ENCODE data around the gene ABCC10.
"Not testable (repeated sequence)": the region's sequence is repeated elsewhere in the genome, so short reads cannot be mapped to it uniquely, and the experiment has no call there.

ABCC10 gene

GRCh38 chr6:43407296-43407695 lies 20.0 kb upstream of the ABCC10 start:
- in situ Hi-C loops (cut with MboI; ENCODE audit: low sequenced_read_pairs): no loop called here

- in situ Hi-C loops (cut with MboI; ENCODE audit: low sequenced_read_pairs): no loop called here
These were observed 19.1 kb upstream of the ABCC10 start for GRCh38 chr6:43408259-43408658.

GRCh38 chr6:43410776-43411175 lies 16.6 kb upstream of the ABCC10 start:
- in situ Hi-C loops (cut with MboI; ENCODE audit: low sequenced_read_pairs): not testable (repeated sequence)

- in situ Hi-C loops (cut with MboI; ENCODE audit: low sequenced_read_pairs): no loop called here
These were observed 14.8 kb upstream of the ABCC10 start for GRCh38 chr6:43412541-43412940.

GRCh38 chr6:43413002-43413401 lies 14.3 kb upstream of the ABCC10 start:
- in situ Hi-C loops (cut with MboI; ENCODE audit: low sequenced_read_pairs): no loop called here

- in situ Hi-C loops (cut with MboI; ENCODE audit: low sequenced_read_pairs): not testable (repeated sequence)
These were observed 12.1 kb upstream of the ABCC10 start for GRCh38 chr6:43415275-43415674.

GRCh38 chr6:43416935-43417334 lies 10.4 kb upstream of the ABCC10 start:
- in situ Hi-C loops (cut with MboI; ENCODE audit: low sequenced_read_pairs): no loop called here

- in situ Hi-C loops (cut with MboI; ENCODE audit: low sequenced_read_pairs): no loop called here
These were observed 7.2 kb upstream of the ABCC10 start for GRCh38 chr6:43420012-43420709.

- in situ Hi-C loops (cut with MboI; ENCODE audit: low sequenced_read_pairs): no loop called here
These were observed 5.5 kb upstream of the ABCC10 start for GRCh38 chr6:43421831-43422230.

GRCh38 chr6:43425083-43425482 lies 2.3 kb upstream of the ABCC10 start:
- in situ Hi-C loops (cut with MboI; ENCODE audit: low sequenced_read_pairs): not testable (repeated sequence)

- in situ Hi-C loops (cut with MboI; ENCODE audit: low sequenced_read_pairs): no loop called here
These were observed 374 bp upstream of the ABCC10 start for GRCh38 chr6:43426928-43427405.

- in situ Hi-C loops (cut with MboI; ENCODE audit: low sequenced_read_pairs): no loop called here
These were observed 800 bp downstream of the ABCC10 start for GRCh38 chr6:43428112-43428570.

GRCh38 chr6:43428874-43429273 lies 1.5 kb downstream of the ABCC10 start:
- in situ Hi-C loops (cut with MboI; ENCODE audit: low sequenced_read_pairs): no loop called here

- in situ Hi-C loops (cut with MboI; ENCODE audit: low sequenced_read_pairs): no loop called here
These were observed 4.9 kb downstream of the ABCC10 start for GRCh38 chr6:43432009-43432945.

- in situ Hi-C loops (cut with MboI; ENCODE audit: low sequenced_read_pairs): no loop called here
These were observed 5.8 kb downstream of the ABCC10 start for GRCh38 chr6:43433148-43433547.

- in situ Hi-C loops (cut with MboI; ENCODE audit: low sequenced_read_pairs): no loop called here
These were observed 6.9 kb downstream of the ABCC10 start for GRCh38 chr6:43434001-43434840.

- in situ Hi-C loops (cut with MboI; ENCODE audit: low sequenced_read_pairs): no loop called here
These were observed 7.6 kb downstream of the ABCC10 start for GRCh38 chr6:43434943-43435342.

GRCh38 chr6:43435682-43436437 lies 8.5 kb downstream of the ABCC10 start:
- in situ Hi-C loops (cut with MboI; ENCODE audit: low sequenced_read_pairs): no loop called here

GRCh38 chr6:43436577-43437282 lies 9.4 kb downstream of the ABCC10 start:
- in situ Hi-C loops (cut with MboI; ENCODE audit: low sequenced_read_pairs): no loop called here

GRCh38 chr6:43437700-43438099 lies 10.4 kb downstream of the ABCC10 start:
- in situ Hi-C loops (cut with MboI; ENCODE audit: low sequenced_read_pairs): no loop called here
